ENCODE measurements around the gene NPIPA7.
"Not testable (repeated sequence)": the region's sequence is repeated elsewhere in the genome, so short reads cannot be mapped to it uniquely, and the experiment has no call there.

DNA sequence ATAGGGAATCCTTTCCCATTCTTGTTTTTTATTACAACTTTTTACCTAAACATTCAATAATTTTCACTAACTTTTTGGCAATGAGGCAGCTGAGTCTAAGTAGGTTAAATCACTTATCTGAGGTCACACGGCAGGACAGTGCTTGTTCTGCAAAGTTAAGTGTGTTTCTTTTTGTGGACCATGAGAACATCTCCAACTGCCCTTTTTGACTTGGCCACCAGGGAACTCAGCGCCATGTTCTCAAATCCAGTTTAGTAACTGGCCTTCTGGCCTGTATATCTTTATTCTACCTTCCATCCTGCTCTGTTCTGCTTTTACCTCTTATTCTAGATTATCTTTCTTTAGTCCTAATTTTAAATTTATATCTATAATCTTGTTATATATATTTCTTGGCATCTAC is 23.4 kb downstream of the NPIPA7 start:
- TF ChIP-seq CTCF (IDR thresholded peaks at IDR 0.05; ENCODE audit: low read length); EZH2 (IDR thresholded peaks at IDR 0.05; ENCODE audit: borderline replicate concordance, low read length): not testable (repeated sequence)

All from OCI-LY1 (cell line).